Loucy (cell line): ENCODE results near the gene POLR3C.

Experiments used
- H2AFZ ChIP-seq: fragments of 200-600 bp; sonication (generic); 2 replicates; pipeline ENCODE4 v1.6.0; 2016; ENCODE audit warnings: antibody characterized with exemption, mild to moderate bottlenecking, low read length, moderate library complexity
- H3F3A ChIP-seq: fragments of 200-600 bp; 2 replicates; pipeline ENCODE4 v1.6.0; 2016; ENCODE audit warnings: antibody characterized with exemption, low read depth, mild to moderate bottlenecking
- H3K27me3 ChIP-seq: fragments of 200-600 bp; sonication (generic); 2 replicates; pipeline ENCODE4 v1.6.1; 2014; ENCODE audit warnings: low read length, mild to moderate bottlenecking; ENCODE audit not compliant: insufficient read depth, poor library complexity, severe bottlenecking
- H3K36me3 ChIP-seq: fragments of 200-600 bp; sonication (generic); 2 replicates; pipeline ENCODE4 v1.6.1; 2016; ENCODE audit warnings: low read length; ENCODE audit not compliant: insufficient read depth
- H3K4me1 ChIP-seq: fragments of 200-600 bp; sonication (generic); 2 replicates; pipeline ENCODE4 v1.5.1; 2014; ENCODE audit warnings: low read length, mild to moderate bottlenecking; ENCODE audit not compliant: insufficient read depth, poor library complexity, severe bottlenecking
- H3K4me2 ChIP-seq: fragments of 200-600 bp; sonication (generic); 2 replicates; pipeline ENCODE4 v1.6.0; 2014; ENCODE audit warnings: antibody characterized with exemption, low read length, low read depth, mild to moderate bottlenecking; ENCODE audit not compliant: poor library complexity, severe bottlenecking
- H3K4me3 ChIP-seq: fragments of 200-600 bp; sonication (generic); 2 replicates; pipeline ENCODE4 v1.5.1; 2014; ENCODE audit warnings: low read length, mild to moderate bottlenecking, mixed read lengths; ENCODE audit not compliant: poor library complexity, severe bottlenecking
- H3K79me2 ChIP-seq: fragments of 200-600 bp; sonication (generic); 2 replicates; pipeline ENCODE4 v1.6.1; 2014; ENCODE audit warnings: low read length; ENCODE audit not compliant: insufficient read depth
- H3K9ac ChIP-seq: fragments of 200-600 bp; sonication (generic); 2 replicates; pipeline ENCODE4 v1.6.0; 2014; ENCODE audit warnings: mild to moderate bottlenecking, low read depth, low read length, moderate library complexity; ENCODE audit not compliant: poor library complexity, severe bottlenecking
- H3K9me2 ChIP-seq: fragments of 200-600 bp; sonication (generic); replicated peaks from 2 replicates; pipeline ENCODE4 v1.6.1; 2016; ENCODE audit warnings: low read depth, low read length, mixed read lengths
- H3K9me3 ChIP-seq: fragments of 200-600 bp; sonication (generic); 2 replicates; pipeline ENCODE4 v1.6.1; 2014; ENCODE audit warnings: mild to moderate bottlenecking, antibody characterized with exemption, low read length, low read depth; ENCODE audit not compliant: insufficient read depth
- H4K20me1 ChIP-seq: fragments of 200-600 bp; sonication (generic); 2 replicates; pipeline ENCODE4 v1.6.0; 2014; ENCODE audit warnings: antibody characterized with exemption, low read length, mild to moderate bottlenecking; ENCODE audit not compliant: insufficient read depth, poor library complexity, severe bottlenecking
- CTCF ChIP-seq: fragments of 200-600 bp; sonication (generic); conservative IDR thresholded peaks from 2 replicates; pipeline ENCODE4 v1.5.1; 2014; ENCODE audit warnings: mild to moderate bottlenecking, antibody characterized with exemption, low read length
- EZH2phosphoT487 ChIP-seq: fragments of 200-600 bp; IDR thresholded peaks from 2 replicates; pipeline ENCODE4 v1.6.1; 2018; ENCODE audit warnings: antibody characterized with exemption, mild to moderate bottlenecking, moderate library complexity, borderline replicate concordance

POLR3C gene

GRCh38 chr1:145845144-145845513, 21.1 kb downstream of the POLR3C start:
- Histone ChIP-seq H2AFZ (peak overlapping the region; percentile 80; the same call in 1 of the 2 replicates), H3K9ac (peak overlapping the region; percentile 68)

GRCh38 chr1:145845514-145846161, 21.6 kb downstream of the POLR3C start, which contains the start of gene NUDT17:
TSS of gene NUDT17 (plus strand) at chr1:145845630. CDS start at chr1:145845641, 11 bp downstream.
- H3K27me3 ChIP-seq, result no peaks in the 10 kb centered on the region
- H3K4me2 ChIP-seq, result peak within 1 kb of the TSS; percentile 94
- H3K79me2 ChIP-seq, result no peaks in the 10 kb centered on the region
- no peaks in the 10 kb centered on the region for H3K9me2 ChIP-seq
- H3K4me1 ChIP-seq, result peaks cover 11% of the 10 kb centered on the region
- H3F3A ChIP-seq, result no peaks in the 10 kb centered on the region
- H4K20me1 ChIP-seq, result no peaks in the 10 kb centered on the region
- peak within 1 kb of the TSS; percentile 68 for H3K9ac ChIP-seq
- peaks cover 43% of the 10 kb centered on the region; the same call in 1 of the 2 replicates for H3K36me3 ChIP-seq
- H2AFZ ChIP-seq, result peak within 1 kb of the TSS; percentile 80
- H3K9me3 ChIP-seq, result no peaks in the 10 kb centered on the region
- H3K4me3 ChIP-seq, result peak within 1 kb of the TSS; percentile 82
- TF ChIP-seq CTCF (peak; percentile 93), EZH2phosphoT487 (no peak)

More at GRCh38 chr1:145845144-145845513, 21.1 kb downstream of the POLR3C start:
- no peaks in the 10 kb centered on the region for H3K9me2 ChIP-seq
- no peaks in the 10 kb centered on the region for H3K9me3 ChIP-seq
- peaks cover 11% of the 10 kb centered on the region for H3K4me1 ChIP-seq
- H3K27me3 ChIP-seq, result no peaks in the 10 kb centered on the region
- peaks cover 44% of the 10 kb centered on the region; the same call in 1 of the 2 replicates for H3K36me3 ChIP-seq
- H3K4me2 ChIP-seq, result peak overlapping the region; percentile 94
- H4K20me1 ChIP-seq, result no peaks in the 10 kb centered on the region
- no peaks in the 10 kb centered on the region for H3K79me2 ChIP-seq
- no peaks in the 10 kb centered on the region for H3F3A ChIP-seq
- TF ChIP-seq EZH2phosphoT487 (no peak), CTCF (no peak)
- peak overlapping the region; percentile 82 for H3K4me3 ChIP-seq

GRCh38 chr1:145846201-145846612, 22.2 kb downstream of the POLR3C start:
- no peak for TF ChIP-seq EZH2phosphoT487
- TF ChIP-seq CTCF, result peak; percentile 67
- no peaks in the 10 kb centered on the region for H3K9me3 ChIP-seq
- no peaks in the 10 kb centered on the region for H3K9me2 ChIP-seq
- H3K4me1 ChIP-seq, result peaks cover 11% of the 10 kb centered on the region
- peak overlapping the region; percentile 94 for H3K4me2 ChIP-seq
- H2AFZ ChIP-seq, result peak overlapping the region; percentile 80
- H3K27me3 ChIP-seq, result no peaks in the 10 kb centered on the region
- H3K9ac ChIP-seq, result peak overlapping the region; percentile 68
- H3F3A ChIP-seq, result no peaks in the 10 kb centered on the region
- peak overlapping the region; percentile 82 for H3K4me3 ChIP-seq
- no peaks in the 10 kb centered on the region for H4K20me1 ChIP-seq
- no peaks in the 10 kb centered on the region for H3K79me2 ChIP-seq
- H3K36me3 ChIP-seq, result peaks cover 43% of the 10 kb centered on the region; the same call in 1 of the 2 replicates
